AG09309 (cell line): Measurements from ENCODE around the gene DNM3.

ENCODE experiments used
- DNase-seq: peaks from one replicate; pipeline ENCODE4 v3.0.0-alpha.2; 2010; ENCODE audit warnings: low read depth
- H3K4me3 ChIP-seq: 2 replicates; pipeline ENCODE4 v1.5.1; 2011; ENCODE audit warnings: mild to moderate bottlenecking, low read depth, low read length, moderate library complexity; ENCODE audit not compliant: control insufficient read depth
- CTCF ChIP-seq: IDR thresholded peaks from 2 replicates; pipeline ENCODE4 v1.5.1; 2011; ENCODE audit warnings: mild to moderate bottlenecking, low read depth, low read length, inconsistent platforms; ENCODE audit not compliant: insufficient read depth, control insufficient read depth; ENCODE audit errors: missing control alignments

Gene DNM3

GRCh38 chr1:171841050-171841910, at the start of gene DNM3:
DNM3 (plus strand) TSS chr1:171841498; CDS start chr1:171841657, 159 bp downstream.
- peak; percentile 16 for DNase-seq
- TF ChIP-seq CTCF: no peak
- peak within 1 kb of the TSS; percentile 63 for H3K4me3 ChIP-seq

GRCh38 chr1:171792656-171793369, 48.5 kb upstream of the DNM3 start:
- H3K4me3 ChIP-seq: no peak overlapping the region
- TF ChIP-seq CTCF: no peak
- DNase-seq: no peak

GRCh38 chr1:171793636-171794035, 47.7 kb upstream of the DNM3 start:
- no peak for DNase-seq
- TF ChIP-seq CTCF: no peak
- H3K4me3 ChIP-seq: no peak overlapping the region

- no peak for TF ChIP-seq CTCF
- H3K4me3 ChIP-seq: no peak overlapping the region
- DNase-seq: no peak
Observed at GRCh38 chr1:171794085-171794484, 47.2 kb upstream of the DNM3 start.

- no peak for DNase-seq
- no peak for TF ChIP-seq CTCF
- no peak overlapping the region for H3K4me3 ChIP-seq
Observed at GRCh38 chr1:171796592-171796991, 44.7 kb upstream of the DNM3 start.

- TF ChIP-seq CTCF: no peak
- no peak overlapping the region for H3K4me3 ChIP-seq
- DNase-seq: no peak
Observed at GRCh38 chr1:171798311-171798710, 43.0 kb upstream of the DNM3 start.
